Astrocyte (in vitro differentiated cells and primary cell): Measurements from ENCODE around the gene CPT1A.

Source experiments
- EZH2 ChIP-seq: IDR thresholded peaks from 2 replicates; pipeline ENCODE4 v1.6.1; 2012; ENCODE audit warnings: mild to moderate bottlenecking, low read length, inconsistent platforms; ENCODE audit not compliant: insufficient read depth
- TF ChIP-seq, protein P1 (sequence below): IDR thresholded peaks from 2 replicates; pipeline ENCODE4 v1.5.1; 2011; ENCODE audit warnings: low read depth, mild to moderate bottlenecking, inconsistent platforms, low read length, moderate library complexity; ENCODE audit not compliant: insufficient read depth

DNA sequence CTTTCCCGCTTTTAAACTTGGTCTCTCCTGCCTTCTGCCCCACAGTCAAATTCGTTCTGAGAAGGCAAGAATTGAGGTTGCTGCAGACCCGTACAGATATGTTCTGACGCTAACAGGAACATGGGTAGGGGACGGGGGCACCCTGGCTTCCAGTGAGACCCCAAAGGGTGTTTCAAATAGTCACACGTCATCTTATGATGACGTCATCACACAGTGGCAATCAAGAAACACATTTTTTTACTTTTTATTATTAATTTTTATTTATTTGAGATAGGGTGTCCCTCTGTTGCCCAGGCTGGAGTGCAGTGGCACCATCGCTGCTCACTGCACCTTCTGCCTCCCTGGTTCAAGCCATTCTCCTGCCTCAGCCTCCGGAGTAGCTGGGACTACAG is 67.5 kb downstream of the CPT1A start:
- TF ChIP-seq, protein P1, sequence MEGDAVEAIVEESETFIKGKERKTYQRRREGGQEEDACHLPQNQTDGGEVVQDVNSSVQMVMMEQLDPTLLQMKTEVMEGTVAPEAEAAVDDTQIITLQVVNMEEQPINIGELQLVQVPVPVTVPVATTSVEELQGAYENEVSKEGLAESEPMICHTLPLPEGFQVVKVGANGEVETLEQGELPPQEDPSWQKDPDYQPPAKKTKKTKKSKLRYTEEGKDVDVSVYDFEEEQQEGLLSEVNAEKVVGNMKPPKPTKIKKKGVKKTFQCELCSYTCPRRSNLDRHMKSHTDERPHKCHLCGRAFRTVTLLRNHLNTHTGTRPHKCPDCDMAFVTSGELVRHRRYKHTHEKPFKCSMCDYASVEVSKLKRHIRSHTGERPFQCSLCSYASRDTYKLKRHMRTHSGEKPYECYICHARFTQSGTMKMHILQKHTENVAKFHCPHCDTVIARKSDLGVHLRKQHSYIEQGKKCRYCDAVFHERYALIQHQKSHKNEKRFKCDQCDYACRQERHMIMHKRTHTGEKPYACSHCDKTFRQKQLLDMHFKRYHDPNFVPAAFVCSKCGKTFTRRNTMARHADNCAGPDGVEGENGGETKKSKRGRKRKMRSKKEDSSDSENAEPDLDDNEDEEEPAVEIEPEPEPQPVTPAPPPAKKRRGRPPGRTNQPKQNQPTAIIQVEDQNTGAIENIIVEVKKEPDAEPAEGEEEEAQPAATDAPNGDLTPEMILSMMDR, result no peak
- TF ChIP-seq EZH2, result no peak
